Fibroblast of mammary gland (primary cell): Measurements from ENCODE around the gene TMX1.

ENCODE experiments used
- DNase-seq: peaks from one replicate; pipeline ENCODE4 v3.0.0-alpha.2; 2010; ENCODE audit warnings: low read depth
- H3K4me3 ChIP-seq: 2 replicates; pipeline ENCODE4 v1.5.1; 2011; ENCODE audit warnings: low read depth, mild to moderate bottlenecking, low read length, moderate library complexity; ENCODE audit not compliant: control insufficient read depth
- TF ChIP-seq, protein P1 (sequence below): conservative IDR thresholded peaks from 2 replicates; pipeline ENCODE4 v1.5.1; 2011; ENCODE audit warnings: low read depth, low read length, inconsistent platforms; ENCODE audit not compliant: control insufficient read depth, insufficient read depth

The TMX1 gene, protein sequence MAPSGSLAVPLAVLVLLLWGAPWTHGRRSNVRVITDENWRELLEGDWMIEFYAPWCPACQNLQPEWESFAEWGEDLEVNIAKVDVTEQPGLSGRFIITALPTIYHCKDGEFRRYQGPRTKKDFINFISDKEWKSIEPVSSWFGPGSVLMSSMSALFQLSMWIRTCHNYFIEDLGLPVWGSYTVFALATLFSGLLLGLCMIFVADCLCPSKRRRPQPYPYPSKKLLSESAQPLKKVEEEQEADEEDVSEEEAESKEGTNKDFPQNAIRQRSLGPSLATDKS

DNA sequence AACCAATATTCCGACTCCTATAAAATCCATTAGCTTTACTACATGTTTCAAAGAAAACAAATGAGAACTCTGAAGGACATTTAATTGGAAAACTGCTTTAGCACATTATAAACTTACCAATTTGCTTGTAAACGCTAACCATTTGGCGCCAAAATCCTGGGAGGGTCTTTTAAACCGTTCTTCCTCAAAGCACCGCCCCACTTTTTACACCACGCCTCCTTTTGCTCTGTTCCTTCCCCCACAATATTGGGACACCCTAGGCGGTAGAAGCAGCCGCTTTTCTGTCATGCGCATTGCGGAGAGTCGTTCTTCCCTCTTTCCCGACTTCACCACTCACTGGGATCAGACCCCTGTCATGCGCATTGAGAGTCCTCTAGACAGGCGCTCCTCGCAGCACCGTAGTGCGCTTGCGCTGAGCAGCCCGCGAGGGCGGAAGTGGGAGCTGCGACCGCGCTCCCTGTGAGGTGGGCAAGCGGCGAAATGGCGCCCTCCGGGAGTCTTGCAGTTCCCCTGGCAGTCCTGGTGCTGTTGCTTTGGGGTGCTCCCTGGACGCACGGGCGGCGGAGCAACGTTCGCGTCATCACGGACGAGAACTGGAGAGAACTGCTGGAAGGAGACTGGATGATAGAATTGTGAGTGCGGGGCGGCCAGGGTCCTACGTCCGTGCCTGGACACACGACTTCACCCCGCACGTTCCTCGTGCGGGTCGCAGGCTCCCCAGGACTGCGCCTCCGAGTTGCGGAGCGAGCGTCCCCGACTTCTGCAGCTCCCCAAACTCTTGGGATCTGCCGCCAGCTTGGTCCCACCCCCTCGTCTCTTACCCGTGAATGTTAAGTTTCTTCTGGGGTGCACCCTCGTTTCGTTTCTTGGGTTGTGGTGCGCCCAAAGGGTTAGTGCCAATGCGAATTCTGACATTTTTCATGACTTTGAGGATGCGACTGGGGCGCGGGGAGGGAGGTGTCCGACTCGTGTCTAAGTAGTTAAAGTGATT is at the start of gene TMX1:
TSS of gene TMX1 (plus strand) at position 435 of the 991 bp plus-strand sequence. CDS start at position 481, 46 bp downstream.
- peak within 1 kb of the TSS; percentile 97 for H3K4me3 ChIP-seq
- DNase-seq = peak; percentile 99
- TF ChIP-seq, protein P1, sequence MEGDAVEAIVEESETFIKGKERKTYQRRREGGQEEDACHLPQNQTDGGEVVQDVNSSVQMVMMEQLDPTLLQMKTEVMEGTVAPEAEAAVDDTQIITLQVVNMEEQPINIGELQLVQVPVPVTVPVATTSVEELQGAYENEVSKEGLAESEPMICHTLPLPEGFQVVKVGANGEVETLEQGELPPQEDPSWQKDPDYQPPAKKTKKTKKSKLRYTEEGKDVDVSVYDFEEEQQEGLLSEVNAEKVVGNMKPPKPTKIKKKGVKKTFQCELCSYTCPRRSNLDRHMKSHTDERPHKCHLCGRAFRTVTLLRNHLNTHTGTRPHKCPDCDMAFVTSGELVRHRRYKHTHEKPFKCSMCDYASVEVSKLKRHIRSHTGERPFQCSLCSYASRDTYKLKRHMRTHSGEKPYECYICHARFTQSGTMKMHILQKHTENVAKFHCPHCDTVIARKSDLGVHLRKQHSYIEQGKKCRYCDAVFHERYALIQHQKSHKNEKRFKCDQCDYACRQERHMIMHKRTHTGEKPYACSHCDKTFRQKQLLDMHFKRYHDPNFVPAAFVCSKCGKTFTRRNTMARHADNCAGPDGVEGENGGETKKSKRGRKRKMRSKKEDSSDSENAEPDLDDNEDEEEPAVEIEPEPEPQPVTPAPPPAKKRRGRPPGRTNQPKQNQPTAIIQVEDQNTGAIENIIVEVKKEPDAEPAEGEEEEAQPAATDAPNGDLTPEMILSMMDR = no peak

DNA sequence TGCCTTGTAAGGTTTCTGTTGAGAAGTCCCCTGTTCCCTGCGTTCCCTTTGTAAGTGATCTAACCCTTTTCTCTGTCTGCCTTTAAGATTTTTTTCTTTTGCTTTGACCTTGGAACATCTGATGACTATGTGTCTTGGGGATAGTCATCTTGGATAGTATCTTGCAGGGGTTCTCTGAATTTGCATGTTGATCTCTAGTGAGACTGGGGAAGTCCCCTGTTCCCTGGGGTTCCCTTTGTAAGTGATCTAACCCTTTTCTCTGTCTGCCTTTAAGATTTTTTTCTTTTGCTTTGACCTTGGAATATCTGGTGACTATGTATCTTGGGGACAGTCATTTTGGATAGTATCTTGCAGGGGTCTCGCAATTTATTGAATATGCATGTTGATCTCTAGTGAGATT is 38.2 kb upstream of the TMX1 start:
- no peak for DNase-seq
- H3K4me3 ChIP-seq = no peak overlapping the region
- TF ChIP-seq, protein P1 = no peak

DNA sequence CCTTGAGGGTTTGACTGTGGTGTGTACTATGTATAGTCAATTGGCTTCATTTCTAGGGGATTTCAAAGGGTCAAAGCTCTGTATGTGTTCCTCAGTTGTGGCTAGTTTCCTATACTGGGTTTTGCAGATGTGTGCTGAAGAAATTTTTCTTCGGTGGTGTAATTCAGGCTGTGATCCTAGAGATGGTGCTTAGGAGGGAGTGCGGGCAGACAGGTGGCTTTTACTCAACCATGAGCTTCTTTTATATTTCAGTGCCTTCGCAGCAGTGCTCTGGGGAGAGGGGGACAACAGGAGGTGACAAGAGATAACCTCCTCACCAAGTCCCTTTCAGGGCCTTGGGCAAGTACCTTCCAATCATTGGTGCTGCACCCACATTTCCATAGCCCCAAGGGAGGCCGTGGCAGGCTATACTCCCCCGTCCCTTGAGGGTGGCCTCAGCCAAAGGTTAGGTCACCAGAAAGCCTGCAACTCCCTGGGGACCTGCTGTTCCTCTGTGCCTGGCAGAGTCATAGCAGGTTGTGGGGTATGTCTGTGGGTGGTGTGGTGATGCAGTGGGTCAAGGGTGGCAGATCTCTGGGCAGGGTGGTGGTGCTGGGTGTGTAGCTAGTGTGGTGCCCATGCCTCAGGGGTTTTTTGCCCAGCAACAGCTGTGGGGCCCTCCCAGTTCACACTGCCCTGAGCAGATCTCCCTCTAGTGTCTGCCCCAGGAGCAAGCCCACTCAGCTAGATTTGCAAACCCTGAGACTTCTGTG is 37.0 kb upstream of the TMX1 start:
- H3K4me3 ChIP-seq = no peak overlapping the region
- TF ChIP-seq, protein P1 = no peak
- no peak for DNase-seq

DNA sequence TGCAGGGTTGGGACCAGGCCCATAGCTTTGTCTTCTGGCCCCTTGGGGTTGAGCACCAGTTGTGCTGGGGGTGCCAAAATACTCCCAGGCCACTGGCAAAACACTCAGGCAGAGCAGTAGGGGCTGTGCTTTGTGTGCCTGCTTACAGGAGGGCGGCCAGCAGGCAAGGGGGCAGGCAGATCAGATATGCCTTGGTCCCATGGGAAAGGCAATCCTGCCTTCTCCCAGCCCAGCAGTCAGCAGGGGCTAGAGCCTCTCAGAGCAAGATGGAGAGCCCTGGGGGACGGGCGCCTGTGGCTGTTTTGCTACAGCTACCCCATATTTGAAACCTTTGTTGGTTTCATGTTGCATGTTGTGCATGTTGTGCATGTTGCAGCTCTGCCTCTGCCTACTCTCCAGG is 36.2 kb upstream of the TMX1 start:
- no peak overlapping the region for H3K4me3 ChIP-seq
- TF ChIP-seq, protein P1 = no peak
- no peak for DNase-seq

DNA sequence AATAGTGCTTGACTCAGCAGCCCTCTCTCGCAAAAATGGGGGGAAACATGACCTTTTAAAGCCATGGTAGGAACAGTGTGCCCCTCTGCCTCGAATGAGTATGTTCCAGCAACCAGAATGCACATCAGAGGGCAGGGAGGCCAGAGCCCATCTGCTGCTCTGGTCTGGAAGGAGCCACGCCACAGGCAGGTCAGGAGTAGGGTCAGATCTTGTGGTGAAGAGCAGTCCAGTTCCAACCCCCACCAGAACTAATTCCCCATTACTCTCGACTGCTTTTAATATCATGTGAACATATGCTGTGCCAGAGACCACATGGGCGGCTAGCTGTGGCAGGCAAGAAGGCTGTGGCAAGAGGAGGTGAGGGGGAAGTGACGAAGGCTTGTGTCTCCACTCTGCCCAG is 34.6 kb upstream of the TMX1 start:
- TF ChIP-seq, protein P1 = no peak
- DNase-seq = peak; percentile 47
- H3K4me3 ChIP-seq = no peak overlapping the region

DNA sequence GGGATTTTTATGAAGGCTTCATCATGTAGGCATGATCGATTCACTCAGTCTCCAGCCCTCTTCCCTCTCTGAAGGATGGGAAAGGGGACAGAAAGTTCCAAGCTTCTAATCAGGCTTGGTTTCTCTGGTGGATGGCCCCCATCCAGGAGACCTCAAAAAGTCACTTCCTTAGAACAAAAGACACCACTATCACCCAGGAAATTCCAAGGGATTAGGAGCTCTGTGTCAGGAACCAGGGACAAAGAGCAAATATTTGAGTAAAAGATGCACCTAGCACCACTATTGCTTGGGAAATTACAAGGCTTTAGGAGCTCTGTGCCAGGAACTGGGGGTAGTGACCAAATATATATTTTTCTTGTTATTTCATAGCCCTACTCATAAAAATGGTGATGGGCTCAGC is 33.6 kb upstream of the TMX1 start:
- no peak for DNase-seq
- TF ChIP-seq, protein P1 = no peak

More for the DNA sequence above, 33.6 kb upstream of the TMX1 start:
- no peak overlapping the region for H3K4me3 ChIP-seq
